GM18511 (cell line): ENCODE measurements around the gene BEND7.
"Not testable (repeated sequence)": the region's sequence is repeated elsewhere in the genome, so short reads cannot be mapped to it uniquely, and the experiment has no call there.

ENCODE experiments used
- ATAC-seq: cut with Tn5 transposase; IDR thresholded peaks from one replicate; pipeline ENCODE4 v1.9.1; 2021; ENCODE audit warnings: mild to moderate bottlenecking, moderate library complexity; ENCODE audit not compliant: unreplicated experiment

The BEND7 gene

DNA sequence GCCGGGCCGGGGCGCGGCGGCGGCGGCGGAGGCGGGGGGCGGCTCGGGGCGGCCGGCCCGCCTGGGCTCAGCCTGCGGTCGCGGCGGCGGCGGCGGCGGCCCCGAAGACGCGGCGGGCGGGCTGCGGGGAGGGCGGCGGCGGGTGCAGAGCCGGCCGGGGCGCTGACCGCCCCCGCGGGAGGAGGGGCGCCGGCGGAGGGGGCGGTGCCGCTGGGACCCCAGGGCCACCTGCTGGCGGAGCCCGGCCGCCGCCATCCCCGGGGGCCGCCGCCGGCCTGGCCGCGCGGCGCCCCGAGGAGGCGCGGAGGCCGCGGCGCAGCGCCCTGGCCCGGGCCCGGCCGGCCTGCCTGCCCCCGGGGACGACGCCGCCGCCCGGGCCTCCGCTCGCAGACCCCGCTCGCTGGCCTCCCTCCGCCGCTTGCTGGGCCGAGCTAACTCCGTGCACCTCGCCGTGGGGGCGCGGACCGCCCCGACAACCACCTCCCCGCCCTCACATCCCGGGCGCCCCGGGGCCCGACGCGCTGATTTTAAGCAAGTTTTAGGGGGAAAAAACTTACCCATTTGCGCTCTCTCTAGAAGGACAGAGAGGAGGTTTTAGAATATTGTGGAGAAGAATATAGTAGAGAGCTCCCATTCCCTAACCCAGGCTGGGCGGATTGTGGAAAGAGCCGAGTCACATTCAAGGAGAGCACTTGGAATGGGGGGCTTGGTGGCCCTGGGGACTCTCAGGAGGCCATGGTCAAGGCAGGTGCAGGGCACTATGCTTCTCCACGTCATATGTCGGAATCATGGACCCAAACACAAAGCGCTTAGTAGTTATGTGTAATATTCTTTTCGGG lies at the start of gene BEND7:
TSS of gene BEND7 (minus strand) at position 140 of the 839 bp plus-strand sequence. CDS start 481 bp downstream, outside the sequence.
- ATAC-seq: no peak

GRCh38 chr10:13573960-13574359 lies 45.1 kb upstream of the BEND7 start:
- no peak for ATAC-seq

DNA sequence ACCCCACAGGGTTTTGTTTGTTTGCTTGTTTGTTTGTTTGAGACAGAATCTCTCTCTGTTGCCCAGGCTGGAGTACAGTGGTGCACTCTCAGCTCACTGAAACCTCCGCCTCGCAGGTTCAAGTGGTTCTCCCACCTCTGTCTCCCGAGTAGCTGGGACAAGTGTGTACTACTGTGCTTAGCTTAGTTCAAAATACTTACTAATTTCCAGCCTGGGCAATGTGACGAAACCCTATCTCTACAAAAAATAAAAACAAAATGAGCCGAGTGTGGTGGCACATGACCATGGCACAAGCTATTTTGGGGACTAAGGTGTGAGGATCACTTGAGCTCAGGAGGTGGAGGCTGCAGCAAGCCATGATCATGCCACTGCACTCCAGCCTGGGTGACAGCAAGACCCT lies 42.7 kb upstream of the BEND7 start:
- no peak for ATAC-seq

DNA sequence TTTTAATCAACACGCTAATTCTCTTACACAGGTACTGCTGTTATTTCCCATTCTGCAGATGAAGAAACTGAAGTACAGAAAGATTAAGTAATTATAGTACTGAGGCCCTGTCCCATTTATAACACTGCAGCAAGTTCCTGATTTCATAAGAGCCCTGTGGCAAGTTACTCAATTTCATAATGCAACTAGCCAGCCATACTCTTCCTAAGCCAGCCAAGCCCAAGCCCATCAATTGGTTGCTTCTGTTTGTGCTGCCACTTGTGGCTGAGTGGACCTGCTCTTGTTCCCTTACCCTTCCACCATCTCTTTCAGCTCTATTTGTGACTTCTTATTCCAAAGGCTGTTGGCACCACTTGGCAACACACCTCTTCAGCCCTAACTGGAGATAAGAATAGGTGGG lies 38.2 kb upstream of the BEND7 start:
- ATAC-seq: no peak

GRCh38 chr10:13564576-13564975 lies 35.8 kb upstream of the BEND7 start:
- ATAC-seq: no peak

- no peak for ATAC-seq
These were observed 34.9 kb upstream of the BEND7 start for GRCh38 chr10:13563481-13564445.

GRCh38 chr10:13560597-13560996 lies 31.8 kb upstream of the BEND7 start:
- no peak for ATAC-seq

DNA sequence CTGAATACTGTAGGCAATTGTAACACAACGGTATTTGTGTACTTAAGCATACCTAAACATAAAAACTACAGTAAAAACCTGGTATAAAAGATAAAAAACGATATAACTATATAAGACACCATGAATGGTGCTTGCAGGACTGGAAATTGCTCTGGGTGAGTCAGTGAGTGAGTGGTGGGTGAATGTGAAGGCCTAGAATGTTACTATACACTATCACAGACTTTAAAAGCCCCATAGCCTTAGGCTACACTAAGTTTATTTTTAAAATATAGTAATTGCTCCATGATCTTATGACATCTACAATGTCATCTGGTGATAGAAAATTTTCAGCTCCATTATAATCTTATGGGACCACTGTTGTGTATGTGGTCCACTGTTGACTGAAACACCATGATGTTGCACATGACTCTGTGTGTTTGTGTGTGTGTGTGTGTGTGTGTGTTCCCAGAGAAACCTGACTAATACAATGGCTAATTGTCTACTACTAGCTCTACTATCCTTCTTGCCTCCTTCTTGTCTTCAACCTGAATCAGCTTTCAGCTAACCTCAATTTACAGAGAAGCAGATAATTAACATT lies 30.4 kb upstream of the BEND7 start:
- no peak for ATAC-seq

- no peak for ATAC-seq
These were observed 27.2 kb upstream of the BEND7 start for GRCh38 chr10:13555884-13556510.

- no peak for ATAC-seq
These were observed 22.0 kb upstream of the BEND7 start for GRCh38 chr10:13550802-13551201.

- ATAC-seq: no peak
These were observed 13.7 kb upstream of the BEND7 start for GRCh38 chr10:13542533-13542932.

DNA sequence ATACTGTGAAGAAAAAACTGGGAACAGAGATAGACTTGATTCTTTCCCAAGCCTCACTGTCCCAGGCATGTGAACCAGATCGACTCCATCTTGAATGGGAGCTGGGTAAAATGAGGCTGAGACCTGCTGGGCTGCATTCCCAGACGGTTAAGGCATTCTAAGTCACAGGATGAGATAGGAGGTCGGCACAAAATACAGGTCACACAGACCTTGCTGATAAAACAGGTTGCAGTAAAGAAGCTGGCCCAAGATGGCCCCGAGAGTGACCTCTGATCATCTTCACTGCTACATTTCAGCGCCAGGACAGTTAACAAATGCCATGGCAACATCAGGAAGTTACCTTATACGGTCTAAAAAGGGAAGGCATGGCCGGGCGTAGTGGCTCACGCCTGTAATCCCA lies 9.2 kb upstream of the BEND7 start:
- ATAC-seq: not testable (repeated sequence)

DNA sequence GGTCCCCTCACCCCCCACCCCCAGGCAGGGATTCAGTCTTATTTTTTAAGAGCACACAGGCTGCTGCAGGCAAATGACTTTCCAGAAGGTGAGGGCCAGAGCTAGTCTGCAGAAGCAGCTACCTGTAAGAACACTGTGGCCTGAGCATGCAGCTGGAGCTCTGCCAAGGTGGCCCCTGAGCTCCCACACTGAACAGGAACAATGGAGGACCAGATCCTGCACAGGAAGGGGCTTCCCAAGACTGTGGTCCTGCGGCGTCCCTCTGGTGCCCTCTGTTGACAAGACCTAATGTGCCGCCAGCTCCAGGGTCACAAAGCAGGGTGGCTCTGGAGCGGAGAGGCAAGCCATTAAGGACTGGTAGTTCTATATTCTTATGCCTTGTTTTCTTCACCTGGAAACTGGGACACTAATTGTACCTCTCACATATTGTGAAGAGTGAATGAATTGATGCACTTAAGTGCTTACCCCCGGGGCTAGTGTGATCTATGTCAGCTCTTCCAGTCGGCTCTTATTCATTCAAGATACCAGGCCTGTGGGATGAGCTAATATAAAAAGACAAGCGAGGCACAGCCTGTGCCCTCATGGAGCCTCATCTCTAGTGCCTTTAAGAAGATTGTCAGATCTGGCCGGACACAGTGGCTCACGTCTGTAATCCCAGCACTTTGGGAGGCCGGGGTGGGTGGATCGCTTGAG lies 8.0 kb upstream of the BEND7 start:
- ATAC-seq: no peak

DNA sequence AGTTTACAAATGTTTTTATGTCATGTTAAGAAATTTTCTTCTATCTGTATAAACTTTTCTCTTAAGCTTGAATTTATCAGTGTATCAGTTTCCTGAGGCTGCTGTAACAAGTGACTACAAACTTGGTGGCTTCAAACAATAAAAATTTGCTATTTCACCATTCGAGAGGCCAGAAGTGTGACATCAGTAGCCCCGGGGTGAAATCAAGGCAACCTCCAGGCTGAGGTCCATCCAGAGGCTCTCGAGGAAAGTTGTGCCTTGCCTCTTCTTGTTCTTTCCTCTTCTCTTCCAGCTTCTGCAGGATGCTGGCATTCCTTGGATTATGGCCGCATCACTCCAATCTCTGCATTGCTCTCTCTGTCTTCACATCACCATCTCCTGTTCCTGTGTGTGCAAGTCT lies 6.5 kb upstream of the BEND7 start:
- ATAC-seq: no peak

DNA sequence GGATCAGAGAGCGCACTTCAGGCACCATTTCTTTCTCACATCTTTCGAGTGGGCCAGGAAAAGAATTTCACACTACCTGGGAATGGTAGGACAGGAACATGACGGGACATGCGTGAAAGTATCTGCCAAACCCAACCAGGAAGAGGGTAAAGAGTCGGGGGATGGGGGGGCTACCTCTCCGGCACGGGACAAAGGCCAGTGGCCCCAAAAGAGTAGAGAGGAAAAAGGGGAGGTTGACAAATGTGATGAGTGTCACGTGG lies 830 bp upstream of the BEND7 start:
- ATAC-seq: no peak

DNA sequence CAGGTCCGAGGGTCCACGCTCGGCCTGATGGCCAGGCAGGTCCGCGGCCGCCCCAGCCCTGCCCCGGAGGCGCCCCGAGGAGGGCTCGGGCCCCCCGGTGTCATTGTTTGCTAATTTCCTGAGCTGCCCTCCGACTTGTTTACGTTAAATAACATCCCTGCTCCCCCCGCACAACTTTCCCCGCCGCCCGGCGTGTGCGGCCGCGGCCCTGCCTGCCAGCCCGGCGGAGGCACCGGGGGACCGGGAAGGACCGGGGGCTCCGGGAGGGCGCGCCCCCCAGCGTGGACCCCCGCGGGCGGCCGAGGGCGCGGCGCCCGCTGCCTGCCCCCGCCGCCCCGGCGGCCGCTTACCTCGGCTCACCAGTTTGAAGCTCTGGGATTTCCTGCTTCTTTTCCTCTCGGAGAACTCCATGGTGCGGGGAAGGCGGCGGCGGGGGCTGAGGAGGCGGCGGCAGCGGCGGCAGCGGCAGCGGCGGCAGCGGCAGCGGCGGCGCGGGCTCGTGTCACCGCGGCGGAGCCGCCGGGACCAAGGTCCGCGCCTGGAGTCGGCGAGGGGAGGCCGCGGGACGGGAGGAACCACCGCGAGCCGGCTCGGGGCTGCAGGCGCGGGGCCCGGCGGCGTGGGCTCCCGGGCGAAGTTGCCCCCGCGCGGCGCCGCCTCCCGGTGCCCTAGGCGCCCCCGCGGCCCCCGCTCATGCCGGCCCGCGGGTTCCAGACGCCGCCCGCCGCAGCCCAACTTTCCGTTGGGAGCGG lies 515 bp downstream of the BEND7 start:
- no peak for ATAC-seq

DNA sequence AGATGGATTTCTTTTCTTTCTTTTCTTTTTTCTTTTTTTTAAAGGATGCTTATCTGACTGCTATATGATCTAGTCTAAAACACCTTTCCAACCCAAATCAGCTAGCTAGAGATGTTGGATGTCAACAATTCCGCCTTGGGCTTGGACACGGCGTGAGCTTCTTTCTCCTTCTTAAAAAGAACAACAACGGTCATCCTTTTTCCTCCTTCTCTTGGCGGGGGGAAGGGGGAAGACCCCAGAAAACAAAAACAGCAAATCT lies 1.0 kb downstream of the BEND7 start:
- no peak for ATAC-seq

GRCh38 chr10:13526948-13527863 lies 1.6 kb downstream of the BEND7 start:
- no peak for ATAC-seq

GRCh38 chr10:13525663-13526062 lies 3.2 kb downstream of the BEND7 start:
- no peak for ATAC-seq
